Measurements from ENCODE around the gene GRAMD4. TPM values are rescaled to one million over a fixed set of nuclear protein-coding genes. Genes with fewer than 3 reads are reported as not detected.

The GRAMD4 gene
- polyA plus RNA-seq, 1 experiment: 7.5 TPM

GRCh38 chr22:46587061-46587460 lies 33.1 kb upstream of the GRAMD4 start:
- ChIA-PET POLR2A (no interaction called here), CTCF (no interaction called here)
- Histone ChIP-seq H3K27me3 (ENCODE audit: control insufficient read depth, insufficient read depth, low read length) (peaks cover 4% of the 10 kb centered on the region), H3K4me3 (ENCODE audit: low read depth, low read length) (no peak overlapping the region), H3K27ac (ENCODE audit: low read depth, low read length) (no peak overlapping the region), H3K9me3 (ENCODE audit: control insufficient read depth, insufficient read depth, low read length) (no peaks in the 10 kb centered on the region; the same call in 1 of the 2 replicates)
- no peak for TF ChIP-seq CTCF (IDR thresholded peaks at IDR 0.05; ENCODE audit: low read depth, low read length)
- DNase-seq (ENCODE audit: low read depth, low spot score): no peak

- ChIA-PET POLR2A (no interaction called here), CTCF (no interaction called here)
- no peak overlapping the region for H3K4me3 ChIP-seq (ENCODE audit: low read depth, low read length)
- H3K27me3 ChIP-seq (ENCODE audit: control insufficient read depth, insufficient read depth, low read length): peaks cover 4% of the 10 kb centered on the region
- no peaks in the 10 kb centered on the region; the same call in 1 of the 2 replicates for H3K9me3 ChIP-seq (ENCODE audit: control insufficient read depth, insufficient read depth, low read length)
- DNase-seq (ENCODE audit: low read depth, low spot score): no peak
- no peak for TF ChIP-seq CTCF (IDR thresholded peaks at IDR 0.05; ENCODE audit: low read depth, low read length)
- H3K27ac ChIP-seq (ENCODE audit: low read depth, low read length): no peak overlapping the region
Measured at GRCh38 chr22:46587492-46588278, 32.5 kb upstream of the GRAMD4 start.

- POLR2A ChIA-PET: no interaction called here
- Histone ChIP-seq H3K9me3 (ENCODE audit: control insufficient read depth, insufficient read depth, low read length) (no peaks in the 10 kb centered on the region; the same call in 1 of the 2 replicates), H3K4me3 (ENCODE audit: low read depth, low read length) (no peak overlapping the region), H3K27ac (ENCODE audit: low read depth, low read length) (no peak overlapping the region), H3K27me3 (ENCODE audit: control insufficient read depth, insufficient read depth, low read length) (peaks cover 4% of the 10 kb centered on the region)
- no peak for DNase-seq (ENCODE audit: low read depth, low spot score)
- CTCF ChIA-PET: no interaction called here
- no peak for TF ChIP-seq CTCF (IDR thresholded peaks at IDR 0.05; ENCODE audit: low read depth, low read length)
Measured at GRCh38 chr22:46588279-46589140, 31.7 kb upstream of the GRAMD4 start.

GRCh38 chr22:46589141-46589748 lies 30.9 kb upstream of the GRAMD4 start:
- DNase-seq (ENCODE audit: low read depth, low spot score): no peak
- Histone ChIP-seq H3K9me3 (ENCODE audit: control insufficient read depth, insufficient read depth, low read length) (no peaks in the 10 kb centered on the region; the same call in 1 of the 2 replicates), H3K27me3 (ENCODE audit: control insufficient read depth, insufficient read depth, low read length) (peaks cover 4% of the 10 kb centered on the region), H3K27ac (ENCODE audit: low read depth, low read length) (no peak overlapping the region), H3K4me3 (ENCODE audit: low read depth, low read length) (no peak overlapping the region)
- no peak for TF ChIP-seq CTCF (IDR thresholded peaks at IDR 0.05; ENCODE audit: low read depth, low read length)
- POLR2A ChIA-PET: no interaction called here
- CTCF ChIA-PET: no interaction called here

Measured in AG04450 (cell line).